GM19463 (cell line): ENCODE data around the gene ATF2.

ENCODE experiments used
- ATAC-seq: cut with Tn5 transposase; IDR thresholded peaks from one replicate; pipeline ENCODE4 v1.9.1; 2021; ENCODE audit warnings: mild to moderate bottlenecking, moderate library complexity; ENCODE audit not compliant: unreplicated experiment

The ATF2 gene

DNA sequence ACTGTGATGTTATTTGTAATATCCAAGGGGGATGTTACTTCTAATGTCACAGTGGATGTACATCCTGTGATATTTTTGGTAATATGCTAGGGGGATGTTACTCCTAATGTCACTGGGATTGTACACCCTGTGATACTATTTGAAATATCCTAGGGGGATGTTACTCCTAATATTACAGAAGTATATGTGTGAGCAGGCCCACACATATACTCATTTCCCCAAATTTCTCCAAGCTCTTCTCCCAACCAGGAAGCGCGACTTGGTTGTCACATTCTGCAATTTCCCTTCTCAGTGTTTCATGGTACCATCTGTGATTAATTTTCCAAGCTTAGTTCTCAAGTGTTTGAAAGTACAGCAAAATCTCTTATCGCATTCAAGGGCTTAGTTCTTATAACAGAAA, 133.3 kb downstream of the ATF2 start:
- ATAC-seq: no peak

DNA sequence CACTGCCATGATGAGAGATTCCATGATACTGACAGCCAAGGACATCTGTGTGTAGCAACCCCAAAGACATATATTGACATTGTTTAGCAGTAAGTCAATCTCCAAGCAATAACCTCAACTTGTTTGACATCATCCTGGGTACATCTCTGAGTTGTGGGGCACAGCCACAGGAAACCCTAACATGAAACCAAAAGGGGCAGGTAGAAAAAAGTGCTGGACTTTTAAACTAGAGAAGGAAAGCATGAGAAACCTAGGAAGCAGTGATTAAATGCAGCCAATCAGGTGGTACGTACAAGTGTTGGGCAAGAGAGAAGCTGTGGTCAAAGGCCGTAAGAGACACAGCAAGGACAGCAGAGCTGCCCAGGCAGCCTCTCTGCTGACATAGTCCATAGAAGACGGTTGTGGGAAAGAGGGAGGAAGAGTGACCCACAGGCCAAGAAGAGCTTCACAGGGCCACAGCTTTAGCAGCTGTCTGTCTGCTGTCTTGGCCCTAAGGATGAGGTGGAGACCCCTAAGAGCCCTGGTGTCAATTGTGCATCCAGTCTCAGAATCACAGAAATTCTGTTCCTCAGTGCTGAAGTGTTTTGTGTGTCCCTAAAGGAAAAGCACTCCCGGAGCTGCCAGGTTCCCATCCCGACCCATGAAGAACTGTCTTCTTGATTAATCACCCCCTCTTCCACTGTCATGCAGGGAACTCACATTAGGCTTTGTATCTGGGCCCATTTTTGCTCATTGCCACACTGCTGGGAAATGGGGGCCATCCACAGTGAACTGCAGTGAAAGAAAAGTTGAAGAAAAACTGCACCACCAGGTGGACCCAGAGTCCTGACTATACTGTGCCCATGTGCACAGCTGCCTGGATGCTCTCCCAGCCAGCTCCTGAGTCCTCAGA, 137.4 kb downstream of the ATF2 start:
- no peak for ATAC-seq

GRCh38 chr2:175027755-175028154, 140.2 kb downstream of the ATF2 start:
- no peak for ATAC-seq

GRCh38 chr2:175026385-175026784, 141.6 kb downstream of the ATF2 start:
- no peak for ATAC-seq

DNA sequence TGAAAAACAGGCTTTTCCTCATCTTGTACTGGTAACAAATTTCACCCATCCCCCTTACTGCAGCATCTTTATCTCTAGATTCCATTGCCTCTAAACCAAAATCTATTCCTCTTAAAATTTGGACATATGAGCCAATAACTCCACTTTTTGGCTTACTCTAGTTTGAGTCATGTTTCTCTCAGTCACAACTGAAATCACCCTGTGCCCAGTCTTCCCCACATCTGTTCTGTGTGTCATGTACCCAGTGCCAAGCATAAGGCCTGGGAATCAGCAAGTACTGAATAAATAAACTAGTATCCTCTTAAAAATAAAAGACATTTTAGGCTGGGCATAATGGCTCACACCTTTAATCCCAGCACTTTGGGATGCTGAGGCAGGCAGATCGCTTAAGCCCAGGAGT, 142.1 kb downstream of the ATF2 start:
- no peak for ATAC-seq

- no peak for ATAC-seq
These were observed 142.8 kb downstream of the ATF2 start for GRCh38 chr2:175025233-175025632.

DNA sequence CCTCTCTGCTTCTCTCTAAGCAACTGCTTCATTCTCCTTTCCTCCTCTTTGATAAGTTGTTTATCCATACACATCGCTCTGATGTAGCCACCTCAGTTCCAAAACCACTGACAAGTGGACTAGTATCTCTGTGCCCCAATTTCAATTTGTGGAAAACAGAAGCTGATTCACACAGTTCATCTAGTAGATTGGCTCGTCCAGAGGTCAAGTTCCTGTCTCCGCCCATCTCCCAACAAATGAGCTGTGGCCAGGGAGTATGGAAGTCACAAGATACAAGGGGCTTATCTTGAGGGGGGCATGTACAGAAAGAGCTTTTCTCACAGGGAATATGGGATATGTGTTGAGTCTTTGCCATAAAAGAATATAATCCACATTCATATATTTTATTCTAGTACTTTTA, 145.1 kb downstream of the ATF2 start:
- ATAC-seq: no peak
